ENCODE results near the gene BDP1.

DNA sequence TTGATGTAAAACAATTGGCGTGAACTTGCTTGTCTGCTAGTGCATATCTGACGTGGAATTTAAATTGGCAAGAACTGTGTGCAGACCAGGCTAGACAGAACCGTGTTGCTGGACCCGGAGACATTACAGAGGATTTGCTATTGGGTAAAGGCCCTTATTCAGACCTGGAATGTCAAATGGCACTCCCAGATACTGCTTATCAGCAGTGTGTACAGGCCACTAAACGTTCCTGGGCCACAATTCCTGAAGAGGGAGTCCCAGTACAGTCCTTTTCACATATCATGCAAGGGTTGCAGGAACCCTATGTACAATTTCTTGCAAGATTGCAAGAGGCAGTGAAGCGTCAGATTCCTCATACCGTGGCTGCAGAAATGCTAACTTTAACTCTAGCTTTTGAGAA lies 118.1 kb downstream of the BDP1 start:
- no peak for TF ChIP-seq EZH2 (IDR thresholded peaks at IDR 0.05; ENCODE audit: insufficient read depth, poor library complexity, severe bottlenecking)
- no peak for TF ChIP-seq EZH2phosphoT487 (IDR thresholded peaks at IDR 0.05; ENCODE audit: insufficient read depth, low read depth)

Measured in GM23248 (cell line).